ENCODE measurements around the gene EMP2.
"Not testable (repeated sequence)": the region's sequence is repeated elsewhere in the genome, so short reads cannot be mapped to it uniquely, and the experiment has no call there.

EMP2 gene

GRCh38 chr16:10579965-10580882 is at the start of gene EMP2:
Gene EMP2, minus strand, starts transcription at chr16:10580598. Its CDS starts 32,981 bp downstream, at chr16:10547617.
- peak in 31 of 51 donors; percentile 2 to 63 (median 32) for DNase-seq

DNA sequence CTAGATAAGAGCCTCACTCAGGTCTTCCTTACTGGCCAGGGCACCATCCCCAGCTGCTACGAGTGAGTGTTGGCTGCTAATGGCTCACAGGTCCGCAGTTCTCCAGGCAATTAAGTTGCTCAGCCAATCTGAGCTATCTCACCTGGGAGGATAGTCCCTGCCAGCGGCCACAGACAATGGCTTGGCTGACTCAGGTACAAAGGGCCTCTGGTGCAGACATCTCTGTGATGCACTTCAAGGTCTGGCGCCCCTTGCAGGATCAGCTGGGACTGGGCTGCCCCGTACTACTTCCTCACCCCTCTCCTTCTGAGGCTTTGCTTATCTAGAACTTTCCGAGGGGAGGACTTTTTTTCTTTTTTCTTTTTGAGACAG is 49.2 kb upstream of the EMP2 start:
- DNase-seq = no peak

DNA sequence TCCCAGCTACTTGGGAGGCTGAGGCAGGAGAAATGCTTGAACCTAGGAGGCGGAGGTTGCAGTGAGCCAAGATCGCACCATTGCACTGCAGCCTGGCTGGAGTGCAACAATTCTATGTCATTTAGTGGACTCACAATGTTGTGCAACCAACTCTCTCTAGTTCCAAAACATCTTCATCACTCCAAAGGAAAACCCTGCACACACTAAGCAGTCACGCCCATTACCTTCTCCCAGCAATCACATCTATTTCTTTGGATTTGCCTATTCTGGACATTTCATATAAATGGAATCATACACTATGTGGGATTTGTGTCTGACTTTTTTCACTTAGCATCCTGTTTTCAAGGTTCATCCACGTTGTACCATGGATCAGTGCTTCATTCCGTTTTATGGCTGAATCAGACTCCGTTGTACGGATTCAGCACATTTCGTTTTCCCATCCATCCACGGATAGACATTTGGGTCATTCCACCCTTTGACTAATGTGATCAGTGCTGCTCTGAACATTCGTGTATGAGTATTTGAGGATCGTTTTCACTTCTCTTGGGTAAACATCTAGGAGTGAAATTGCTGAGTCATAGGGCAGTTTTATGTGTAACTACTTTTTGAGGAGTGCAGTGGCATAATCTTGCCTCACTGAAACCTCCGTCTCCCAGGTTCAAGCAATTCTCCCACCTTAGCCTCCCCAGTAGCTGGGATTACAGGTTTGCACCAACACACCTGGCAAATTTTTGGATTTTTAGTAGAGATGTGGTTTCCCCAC is 45.4 kb upstream of the EMP2 start:
- DNase-seq = no peak

DNA sequence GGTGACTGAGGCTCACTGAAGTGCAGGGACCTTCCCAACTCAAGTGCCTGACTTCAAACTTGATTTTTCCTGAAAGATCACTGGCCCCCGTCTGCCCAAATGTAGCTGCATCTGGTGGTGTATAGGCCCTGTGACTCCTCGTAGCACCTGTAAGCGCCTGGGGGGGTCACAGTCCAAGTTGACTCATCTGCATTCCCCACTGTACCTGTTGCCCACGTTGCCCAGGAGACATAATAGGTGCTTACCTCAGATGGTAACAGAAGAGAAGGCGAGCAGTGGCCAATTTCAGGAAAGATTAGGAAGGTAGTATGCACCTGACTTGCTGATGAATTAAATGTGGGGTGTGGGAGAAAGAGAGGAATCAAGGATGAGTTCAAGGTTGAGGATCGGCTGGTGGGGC is 44.1 kb upstream of the EMP2 start:
- no peak for DNase-seq

- no peak for DNase-seq
These were observed 42.7 kb upstream of the EMP2 start for GRCh38 chr16:10623059-10623458.

- DNase-seq = no peak
These were observed 41.9 kb upstream of the EMP2 start for GRCh38 chr16:10622036-10622921.

GRCh38 chr16:10621216-10621949 is 41.0 kb upstream of the EMP2 start:
- DNase-seq = not testable (repeated sequence)

GRCh38 chr16:10620120-10620519 is 39.7 kb upstream of the EMP2 start:
- no peak for DNase-seq

- DNase-seq = peak in 6 of 51 donors; percentile 1 to 42 (median 8)
These were observed 39.0 kb upstream of the EMP2 start for GRCh38 chr16:10619271-10619849.

GRCh38 chr16:10618710-10619209 is 38.4 kb upstream of the EMP2 start:
- no peak for DNase-seq

DNA sequence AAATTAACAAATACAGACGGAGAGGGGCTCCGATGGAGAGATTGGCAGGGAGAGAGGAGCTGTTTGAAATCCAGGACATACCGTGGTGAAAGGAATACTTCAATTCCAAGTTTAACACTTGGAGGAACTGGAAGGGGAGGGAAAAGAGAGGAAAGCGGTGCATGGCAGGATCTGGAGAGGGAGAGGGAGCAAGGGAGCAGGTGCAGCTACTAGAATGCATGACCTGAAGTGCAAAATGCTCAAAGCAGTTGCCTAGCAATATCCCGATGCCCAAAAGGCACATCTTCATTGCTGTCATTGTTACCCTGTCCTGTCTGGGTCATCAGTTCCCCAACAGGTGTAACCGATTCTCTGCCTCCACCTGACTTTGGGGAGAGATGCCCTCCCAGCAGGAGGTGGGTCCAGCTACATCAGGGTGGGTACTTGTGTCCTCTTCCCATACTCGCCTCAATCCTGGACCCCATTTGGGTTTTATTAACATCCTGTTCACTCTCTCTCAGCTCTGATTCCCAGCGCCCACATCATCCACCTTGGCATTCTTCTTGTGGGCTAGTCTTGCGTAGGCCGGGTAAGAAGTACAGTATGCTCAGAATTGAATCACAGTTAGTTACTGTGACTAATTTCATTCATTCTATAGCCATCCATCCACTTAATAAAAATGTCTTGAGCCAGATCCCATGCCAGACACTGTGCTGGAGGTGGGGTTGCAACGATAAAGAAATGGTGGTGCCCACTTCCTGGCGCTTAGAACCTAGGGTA is 37.4 kb upstream of the EMP2 start:
- peak in 2 of 51 donors; percentile 5 to 37 for DNase-seq

- DNase-seq = peak in 30 of 51 donors; percentile 1 to 57 (median 34)
These were observed 36.6 kb upstream of the EMP2 start for GRCh38 chr16:10616756-10617640.

- no peak for DNase-seq
These were observed 36.0 kb upstream of the EMP2 start for GRCh38 chr16:10616419-10616755.

GRCh38 chr16:10614685-10615084 is 34.3 kb upstream of the EMP2 start:
- no peak for DNase-seq

- DNase-seq = no peak
These were observed 33.5 kb upstream of the EMP2 start for GRCh38 chr16:10613785-10614485.

- DNase-seq = peak in 2 of 51 donors; percentile 2 to 3
These were observed 32.3 kb upstream of the EMP2 start for GRCh38 chr16:10612649-10613179.

DNA sequence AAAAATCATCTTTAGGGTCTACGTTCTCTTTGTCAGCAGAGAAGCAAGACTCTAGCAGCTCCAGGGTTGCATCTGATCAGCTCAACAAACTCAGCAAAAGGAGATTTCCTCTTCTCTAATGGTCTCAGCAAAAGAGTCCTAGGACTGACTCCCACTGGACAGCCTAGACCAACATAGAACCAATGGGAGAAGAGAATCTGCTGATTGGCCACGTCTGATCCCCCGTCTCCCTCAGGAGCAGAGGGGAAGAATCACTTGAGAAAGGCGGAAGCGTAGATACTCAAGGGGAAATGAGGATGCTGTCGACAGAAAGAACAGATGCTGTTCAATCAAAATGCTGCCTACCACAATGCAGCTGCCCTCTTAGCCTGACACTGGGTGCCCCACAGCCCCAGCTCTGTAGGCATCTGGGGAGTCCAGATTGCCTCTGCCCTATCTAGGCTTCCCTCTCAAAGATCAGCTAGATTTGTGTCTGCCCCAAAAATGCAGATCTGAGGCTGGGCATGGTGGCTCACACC is 31.5 kb upstream of the EMP2 start:
- no peak for DNase-seq

Data from hypothalamus (tissue), 51 donors.